ENCODE data around the gene KIF1B.

DNA sequence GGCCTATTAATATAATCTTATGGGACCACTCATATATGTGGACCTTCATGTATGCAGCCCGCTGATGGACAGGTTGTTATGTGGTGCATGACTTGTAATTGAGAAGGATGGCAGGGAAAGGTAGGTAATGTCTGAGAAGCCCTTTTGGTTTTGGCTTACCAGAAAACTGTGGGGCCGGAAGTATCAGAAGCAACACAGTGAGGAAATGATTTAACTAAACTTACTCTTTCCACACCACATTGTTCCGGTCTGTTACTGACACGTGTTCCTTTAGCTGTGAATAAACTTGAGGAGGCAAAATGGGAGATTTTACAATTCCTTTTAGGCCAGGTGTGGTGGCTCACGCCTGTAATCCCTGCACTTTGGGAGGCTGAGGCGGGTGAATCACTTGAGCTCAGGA is 32.4 kb downstream of the KIF1B start:
- TF ChIP-seq, protein P1, sequence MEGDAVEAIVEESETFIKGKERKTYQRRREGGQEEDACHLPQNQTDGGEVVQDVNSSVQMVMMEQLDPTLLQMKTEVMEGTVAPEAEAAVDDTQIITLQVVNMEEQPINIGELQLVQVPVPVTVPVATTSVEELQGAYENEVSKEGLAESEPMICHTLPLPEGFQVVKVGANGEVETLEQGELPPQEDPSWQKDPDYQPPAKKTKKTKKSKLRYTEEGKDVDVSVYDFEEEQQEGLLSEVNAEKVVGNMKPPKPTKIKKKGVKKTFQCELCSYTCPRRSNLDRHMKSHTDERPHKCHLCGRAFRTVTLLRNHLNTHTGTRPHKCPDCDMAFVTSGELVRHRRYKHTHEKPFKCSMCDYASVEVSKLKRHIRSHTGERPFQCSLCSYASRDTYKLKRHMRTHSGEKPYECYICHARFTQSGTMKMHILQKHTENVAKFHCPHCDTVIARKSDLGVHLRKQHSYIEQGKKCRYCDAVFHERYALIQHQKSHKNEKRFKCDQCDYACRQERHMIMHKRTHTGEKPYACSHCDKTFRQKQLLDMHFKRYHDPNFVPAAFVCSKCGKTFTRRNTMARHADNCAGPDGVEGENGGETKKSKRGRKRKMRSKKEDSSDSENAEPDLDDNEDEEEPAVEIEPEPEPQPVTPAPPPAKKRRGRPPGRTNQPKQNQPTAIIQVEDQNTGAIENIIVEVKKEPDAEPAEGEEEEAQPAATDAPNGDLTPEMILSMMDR (IDR thresholded peaks at IDR 0.05), result no peak
- TF ChIP-seq POLR2A (IDR thresholded peaks at IDR 0.05), result no peak
